K562 (cell line): Measurements from ENCODE around the gene SLC7A4. TPM values are rescaled to one million over a fixed set of nuclear protein-coding genes. Genes with fewer than 3 reads are reported as not detected.

ENCODE experiments used
- ATF4 ChIP-seq: fragments of 450-650 bp; formaldehyde crosslinking; IDR thresholded peaks from 2 replicates; pipeline ENCODE4 v1.4.0; 2022; ENCODE audit warnings: mild to moderate bottlenecking, moderate library complexity
- BHLHE40 ChIP-seq: IDR thresholded peaks from 2 replicates; pipeline ENCODE4 v1.6.1; 2011; ENCODE audit warnings: low read length, improper control_type of control experiment
- CBX5 ChIP-seq: IDR thresholded peaks from 2 replicates; pipeline ENCODE4 v1.6.1; 2014; ENCODE audit warnings: low read depth, borderline replicate concordance
- ETV1 ChIP-seq: fragments of 450-650 bp; conservative IDR thresholded peaks from 2 replicates; pipeline ENCODE4 v1.6.1; 2016; ENCODE audit warnings: missing genetic modification characterization, control low read depth, low read depth, missing compliant biosample characterization
- GATAD2B ChIP-seq: fragments of 450-650 bp; IDR thresholded peaks from 2 replicates; pipeline ENCODE4 v1.6.1; 2017; ENCODE audit warnings: mild to moderate bottlenecking, borderline replicate concordance
- L3MBTL2 ChIP-seq: fragments of 450-650 bp; IDR thresholded peaks from 2 replicates; pipeline ENCODE4 v1.6.1; 2016; ENCODE audit warnings: mild to moderate bottlenecking, moderate library complexity
- LARP7 ChIP-seq: fragments of 450-650 bp; IDR thresholded peaks from 2 replicates; pipeline ENCODE4 v1.6.1; 2016
- MBD1 ChIP-seq: fragments of 250-450 bp; sonication (Bioruptor Pico); IDR thresholded peaks from 2 replicates; pipeline ENCODE4 v1.8.0; 2022; ENCODE audit warnings: inconsistent platforms
- NR2C2 ChIP-seq, 2 experiments: fragments of 200-800 bp in 1 of 2; sonication (Bioruptor generic) in 1 of 2; sonication (generic) in 1 of 2; formaldehyde crosslinking in 1 of 2; IDR thresholded peaks; 2 replicates each; pipeline versions ENCODE4 v1.6.1 to v1.8.0; 2016 to 2022; ENCODE audit warnings: mild to moderate bottlenecking in 1 of 2, missing compliant biosample characterization in 1 of 2, missing genetic modification characterization in 1 of 2, missing genetic modification reagents in 1 of 2
- PKNOX1 ChIP-seq: fragments of 450-650 bp; IDR thresholded peaks from 2 replicates; pipeline ENCODE4 v1.6.1; 2016
- RBM39 ChIP-seq: fragments of 200-400 bp; formaldehyde crosslinking; optimal IDR thresholded peaks from 2 replicates; pipeline ENCODE3; 2018; ENCODE audit warnings: low read depth, low read length
- SIX5 ChIP-seq, 2 experiments: IDR thresholded peaks; 2 replicates each; pipeline ENCODE4 v1.6.1; 2011; ENCODE audit warnings: low read length in 2 of 2, borderline replicate concordance in 1 of 2, low read depth in 1 of 2, mild to moderate bottlenecking in 1 of 2, moderate library complexity in 1 of 2; ENCODE audit not compliant: insufficient read depth in 1 of 2
- THAP12 ChIP-seq: fragments of 250-450 bp; sonication (Bioruptor Pico); IDR thresholded peaks from 2 replicates; pipeline ENCODE4 v1.9.0; 2021; ENCODE audit warnings: mild to moderate bottlenecking, inconsistent platforms
- XRCC3 ChIP-seq: fragments of 450-650 bp; IDR thresholded peaks from 2 replicates; pipeline ENCODE4 v1.6.1; 2017; ENCODE audit warnings: mild to moderate bottlenecking, moderate library complexity
- ZBED1 ChIP-seq: IDR thresholded peaks from 2 replicates; pipeline ENCODE4 v1.6.1; 2014
- ZBTB1 ChIP-seq: sonication (generic); formaldehyde crosslinking; IDR thresholded peaks from 2 replicates; pipeline ENCODE4 v1.8.1; 2023; ENCODE audit warnings: missing genetic modification reagents, low read depth, mild to moderate bottlenecking, borderline replicate concordance
- ZBTB26 ChIP-seq: fragments of 450-650 bp; formaldehyde crosslinking; IDR thresholded peaks from 2 replicates; pipeline ENCODE4 v1.4.0; 2022; ENCODE audit warnings: missing genetic modification characterization
- ZBTB7A ChIP-seq: IDR thresholded peaks from 2 replicates; pipeline ENCODE4 v1.6.1; 2011; ENCODE audit warnings: low read depth, mild to moderate bottlenecking, low read length, moderate library complexity, borderline replicate concordance; ENCODE audit not compliant: control insufficient read depth
- ZC3H11A ChIP-seq: IDR thresholded peaks from 2 replicates; pipeline ENCODE4 v1.6.1; 2012; ENCODE audit warnings: low read depth, low read length, improper control_type of control experiment
- ZNF133 ChIP-seq: fragments of 250-450 bp; sonication (Bioruptor Pico); IDR thresholded peaks from 2 replicates; pipeline ENCODE4 v1.4.0; 2020; ENCODE audit warnings: mild to moderate bottlenecking
- ZNF212 ChIP-seq: fragments of 450-650 bp; formaldehyde crosslinking; IDR thresholded peaks from 2 replicates; pipeline ENCODE4 v1.4.0; 2020; ENCODE audit warnings: mild to moderate bottlenecking
- ZNF707 ChIP-seq: fragments of 250-450 bp; sonication (Bioruptor Pico); conservative IDR thresholded peaks from 2 replicates; pipeline ENCODE4 v1.8.0; 2022; ENCODE audit warnings: inconsistent platforms, mild to moderate bottlenecking, moderate library complexity
- polyA plus RNA-seq, 8 experiments: library from polyadenylated mRNA; depleted of rRNA in 4 of 8; stranded (reverse) in 5 of 8; unstranded in 3 of 8; fragments of >200 nt; fragmentation: Nextera tagmentation in 2 of 8; fragmentation: Illumina TruSeq in 1 of 8; extraction: Ambion mirVana in 2 of 8; extraction: Trizol in 1 of 8; gene quantifications; 2 replicates each; pipeline versions ENCODE4 v1.2.1 to v1.2.3, GENCODE V29; 2011 to 2014; ENCODE audit warnings: inconsistent platforms in 1 of 8, missing spikeins in 1 of 8
- total RNA-seq, 7 experiments: library from RNA; depleted of rRNA in 6 of 7; stranded (reverse); fragments of >200 nt in 6 of 7; fragmentation: Illumina TruSeq in 2 of 7; extraction: Trizol in 2 of 7; gene quantifications; 2 replicates each; pipeline versions ENCODE4 v1.2.1 to v1.2.3, GENCODE V29; 2011 to 2021; ENCODE audit warnings: low replicate concordance in 1 of 7

Gene SLC7A4
- total and polyA plus RNA-seq, 9 of the 15 experiments (the other 6 are each of a cell fraction or from before 2014, with no cell fraction given): not detected

- no peak for TF ChIP-seq ZC3H11A
- 0 out of 2 replicates have a peak, but pooled peaks have one; percentile 12 for TF ChIP-seq ZNF707 (CRISPR knock-in tag)
- no peak for TF ChIP-seq ATF4 (CRISPR knock-in tag)
- no peak for TF ChIP-seq RBM39
- TF ChIP-seq BHLHE40: 0 out of 2 replicates have a peak, but pooled peaks have one; percentile 14
- TF ChIP-seq PKNOX1: no peak
- TF ChIP-seq ZBTB26 (CRISPR knock-in tag): peak; percentile 73; the same call in 1 of the 2 replicates
- TF ChIP-seq XRCC3: no peak
- TF ChIP-seq ZBED1: peak; percentile 50; the same call in 1 of the 2 replicates
- TF ChIP-seq GATAD2B: no peak
- TF ChIP-seq NR2C2 (CRISPR knock-in tag; IDR thresholded peaks at IDR 0.05): no peak
- TF ChIP-seq NR2C2 (tag; IDR thresholded peaks at IDR 0.05): no peak
- TF ChIP-seq SIX5 (IDR thresholded peaks at IDR 0.05; ENCODE audit: borderline replicate concordance in 1 of 2, insufficient read depth in 1 of 2, low read depth in 1 of 2, low read length in 2 of 2): no peak
- TF ChIP-seq ZNF212 (CRISPR knock-in tag): 0 out of 2 replicates have a peak, but pooled peaks have one; percentile 10
- TF ChIP-seq ZBTB7A: peak; percentile 76; the same call in 1 of the 2 replicates
- TF ChIP-seq ZBTB1: 0 out of 2 replicates have a peak, but pooled peaks have one; percentile 19
- TF ChIP-seq L3MBTL2: peak; percentile 59; the same call in 1 of the 2 replicates
- TF ChIP-seq CBX5: no peak
- TF ChIP-seq MBD1 (CRISPR knock-in tag): no peak
- TF ChIP-seq ETV1: 0 out of 2 replicates have a peak, but pooled peaks have one; percentile 9
- TF ChIP-seq LARP7: no peak
- TF ChIP-seq ZNF133 (CRISPR knock-in tag): 0 out of 2 replicates have a peak, but pooled peaks have one; percentile 39
- no peak for TF ChIP-seq THAP12
Observed at GRCh38 chr22:21055880-21056319, 23.5 kb upstream of the SLC7A4 start (continued).
